Smooth muscle cell (in vitro differentiated cells): ENCODE results near the gene CLIC6. TPM values are rescaled to one million over a fixed set of nuclear protein-coding genes. Genes with fewer than 3 reads are reported as not detected.

Source experiments
- DNase-seq: peaks from one replicate; lab custom pipeline; 2025; ENCODE audit not compliant: unreplicated experiment; lab: John Stamatoyannopoulos, UW
- H2AFZ ChIP-seq: fragments of 200-600 bp; sonication (generic); 2 replicates; pipeline ENCODE4 v1.6.0; 2016; ENCODE audit warnings: antibody characterized with exemption, low read depth, mild to moderate bottlenecking
- H3F3A ChIP-seq: fragments of 200-600 bp; sonication (generic); 2 replicates; pipeline ENCODE4 v1.6.0; 2017; ENCODE audit warnings: antibody characterized with exemption, low read depth
- H3K27ac ChIP-seq: fragments of 200-600 bp; sonication (generic); 2 replicates; pipeline ENCODE4 v1.5.1; 2016; ENCODE audit warnings: low read depth, mild to moderate bottlenecking
- H3K27me3 ChIP-seq: fragments of 200-600 bp; sonication (generic); 2 replicates; pipeline ENCODE4 v1.6.1; 2016; ENCODE audit warnings: low read depth, mild to moderate bottlenecking
- H3K36me3 ChIP-seq: fragments of 200-600 bp; sonication (generic); 2 replicates; pipeline ENCODE4 v1.5.1; 2016; ENCODE audit warnings: low read depth
- H3K4me1 ChIP-seq: fragments of 200-600 bp; sonication (generic); 2 replicates; pipeline ENCODE4 v1.5.1; 2016; ENCODE audit warnings: low read depth
- H3K4me2 ChIP-seq: fragments of 200-600 bp; sonication (generic); 2 replicates; pipeline ENCODE4 v1.6.0; 2016; ENCODE audit warnings: mild to moderate bottlenecking
- H3K4me3 ChIP-seq: fragments of 200-600 bp; sonication (generic); 2 replicates; pipeline ENCODE4 v1.5.1; 2016; ENCODE audit warnings: mild to moderate bottlenecking
- H3K79me2 ChIP-seq: fragments of 200-600 bp; sonication (generic); 2 replicates; pipeline ENCODE4 v1.6.0; 2016; ENCODE audit warnings: low read depth, mild to moderate bottlenecking
- H3K9ac ChIP-seq: fragments of 200-600 bp; sonication (generic); 2 replicates; pipeline ENCODE4 v1.6.0; 2016; ENCODE audit warnings: low read depth
- H3K9me3 ChIP-seq: fragments of 200-600 bp; sonication (generic); replicated peaks from 2 replicates; pipeline ENCODE4 v1.5.1; 2016; ENCODE audit warnings: low read depth
- H4K20me1 ChIP-seq: fragments of 200-600 bp; sonication (generic); 2 replicates; pipeline ENCODE4 v1.6.0; 2016; ENCODE audit warnings: low read depth
- whole genome bisulfite sequencing: methylation state at CpG from one replicate; pipeline ENCODE4 v1.1.7; 2016; ENCODE audit warnings: low lambda C conversion rate; 5-methylcytosine and 5-hydroxymethylcytosine counted together
- polyA plus RNA-seq: library from polyadenylated mRNA; unstranded; fragments of >200 nt; fragmentation: Nextera tagmentation; extraction: Ambion mirVana; gene quantifications from 2 replicates; pipeline ENCODE4 v1.2.1, GENCODE V29; 2016
- total RNA-seq: library from RNA; depleted of rRNA; stranded (reverse); fragments of >200 nt; gene quantifications from 2 replicates; pipeline ENCODE4 v1.2.3, GENCODE V29; 2014
- TF ChIP-seq, protein P1 (sequence below): fragments of 200-600 bp; sonication (generic); IDR thresholded peaks from 2 replicates; pipeline ENCODE4 v1.5.1; 2017; ENCODE audit warnings: borderline replicate concordance, mild to moderate bottlenecking, antibody characterized with exemption; ENCODE audit not compliant: insufficient read depth, poor library complexity, severe bottlenecking

CLIC6 gene
- total and polyA plus RNA-seq, 2 experiments from 2014 or later = 0.22 TPM; not detected in 1

DNA sequence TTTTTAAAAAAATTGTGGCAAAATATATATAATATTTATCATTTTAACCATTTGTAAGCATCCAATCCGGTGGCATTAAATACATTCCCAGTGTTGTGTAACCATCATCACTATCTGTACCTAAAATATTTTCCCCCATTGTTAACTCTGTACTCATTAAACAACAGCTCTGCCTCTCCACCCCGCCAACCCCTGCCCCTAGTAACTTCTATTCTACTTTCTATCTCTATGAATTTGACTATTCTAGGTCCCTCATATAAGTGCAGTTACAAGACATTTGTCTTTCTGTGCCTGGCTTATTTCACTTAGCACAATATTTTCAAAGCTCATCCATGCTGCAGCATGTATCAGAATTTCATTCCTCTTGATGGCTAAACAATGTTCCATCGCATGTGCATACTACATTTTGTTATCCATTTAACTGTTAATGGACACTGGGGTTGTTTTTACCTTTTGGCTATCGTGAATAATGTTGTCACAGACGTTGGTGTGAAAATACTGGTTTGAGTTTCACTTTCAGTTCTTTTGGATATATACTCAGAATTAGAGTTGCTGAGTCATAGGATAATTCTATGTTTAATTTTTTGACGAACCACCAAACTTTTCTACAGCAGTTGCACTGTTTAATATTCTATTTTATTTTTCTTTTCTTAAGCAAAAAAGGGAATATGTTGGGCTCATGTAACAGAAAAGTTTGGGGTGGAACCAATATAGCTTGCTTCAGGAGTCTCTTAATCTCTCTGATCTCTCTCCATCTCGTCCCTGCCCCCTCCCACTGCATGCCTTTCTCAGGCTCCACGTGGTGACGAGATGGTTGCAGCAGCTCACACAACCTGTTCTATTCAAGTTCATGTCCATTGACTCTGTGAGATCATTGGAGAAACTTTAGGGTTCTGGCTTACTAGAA lies 28.7 kb upstream of the CLIC6 start:
- no peaks in the 10 kb centered on the region for H3K4me1 ChIP-seq
- TF ChIP-seq, protein P1, sequence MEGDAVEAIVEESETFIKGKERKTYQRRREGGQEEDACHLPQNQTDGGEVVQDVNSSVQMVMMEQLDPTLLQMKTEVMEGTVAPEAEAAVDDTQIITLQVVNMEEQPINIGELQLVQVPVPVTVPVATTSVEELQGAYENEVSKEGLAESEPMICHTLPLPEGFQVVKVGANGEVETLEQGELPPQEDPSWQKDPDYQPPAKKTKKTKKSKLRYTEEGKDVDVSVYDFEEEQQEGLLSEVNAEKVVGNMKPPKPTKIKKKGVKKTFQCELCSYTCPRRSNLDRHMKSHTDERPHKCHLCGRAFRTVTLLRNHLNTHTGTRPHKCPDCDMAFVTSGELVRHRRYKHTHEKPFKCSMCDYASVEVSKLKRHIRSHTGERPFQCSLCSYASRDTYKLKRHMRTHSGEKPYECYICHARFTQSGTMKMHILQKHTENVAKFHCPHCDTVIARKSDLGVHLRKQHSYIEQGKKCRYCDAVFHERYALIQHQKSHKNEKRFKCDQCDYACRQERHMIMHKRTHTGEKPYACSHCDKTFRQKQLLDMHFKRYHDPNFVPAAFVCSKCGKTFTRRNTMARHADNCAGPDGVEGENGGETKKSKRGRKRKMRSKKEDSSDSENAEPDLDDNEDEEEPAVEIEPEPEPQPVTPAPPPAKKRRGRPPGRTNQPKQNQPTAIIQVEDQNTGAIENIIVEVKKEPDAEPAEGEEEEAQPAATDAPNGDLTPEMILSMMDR = no peak
- no peaks in the 10 kb centered on the region for H3K9me3 ChIP-seq
- no peak overlapping the region for H3K4me2 ChIP-seq
- H2AFZ ChIP-seq = no peak overlapping the region
- no peaks in the 10 kb centered on the region for H3K79me2 ChIP-seq
- no peaks in the 10 kb centered on the region for H3F3A ChIP-seq
- H3K27ac ChIP-seq = no peak overlapping the region
- H3K4me3 ChIP-seq = no peak overlapping the region
- no peak for DNase-seq
- no peaks in the 10 kb centered on the region for H4K20me1 ChIP-seq
- H3K36me3 ChIP-seq = no peaks in the 10 kb centered on the region
- no peak overlapping the region for H3K9ac ChIP-seq
- peaks cover 11% of the 10 kb centered on the region for H3K27me3 ChIP-seq
- WGBS = 61% methylated on average over 9 of the region's 9 CpGs

DNA sequence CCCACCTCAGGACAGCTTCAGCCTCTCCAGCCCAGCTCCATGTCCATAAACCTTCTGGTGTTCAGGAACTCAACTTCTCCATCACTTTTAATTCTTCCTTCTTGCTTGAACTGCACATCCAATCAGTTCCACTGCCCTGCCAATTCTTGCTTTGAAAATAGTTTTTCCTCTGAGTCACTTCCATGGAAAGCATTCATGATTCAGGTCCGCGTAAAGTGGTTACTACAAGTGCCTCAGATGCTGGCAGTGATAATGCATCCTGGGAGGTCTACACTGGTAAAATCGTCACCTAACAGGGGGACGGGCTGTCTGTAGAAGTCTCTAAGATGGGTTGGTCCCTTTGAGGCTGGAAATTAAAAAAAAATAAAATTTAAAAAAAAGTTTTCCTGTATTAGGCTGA lies 27.9 kb upstream of the CLIC6 start:
- 48% methylated on average over 4 of the region's 4 CpGs for WGBS
- H3K79me2 ChIP-seq = no peaks in the 10 kb centered on the region
- TF ChIP-seq, protein P1 = no peak
- no peaks in the 10 kb centered on the region for H3K4me1 ChIP-seq
- no peak overlapping the region for H2AFZ ChIP-seq
- no peak overlapping the region for H3K27ac ChIP-seq
- no peak overlapping the region for H3K9ac ChIP-seq
- H3K36me3 ChIP-seq = no peaks in the 10 kb centered on the region
- H3K4me2 ChIP-seq = no peak overlapping the region
- H4K20me1 ChIP-seq = no peaks in the 10 kb centered on the region
- DNase-seq = no peak
- H3K9me3 ChIP-seq = no peaks in the 10 kb centered on the region
- H3K27me3 ChIP-seq = peaks cover 5% of the 10 kb centered on the region
- H3F3A ChIP-seq = no peaks in the 10 kb centered on the region
- H3K4me3 ChIP-seq = no peak overlapping the region

DNA sequence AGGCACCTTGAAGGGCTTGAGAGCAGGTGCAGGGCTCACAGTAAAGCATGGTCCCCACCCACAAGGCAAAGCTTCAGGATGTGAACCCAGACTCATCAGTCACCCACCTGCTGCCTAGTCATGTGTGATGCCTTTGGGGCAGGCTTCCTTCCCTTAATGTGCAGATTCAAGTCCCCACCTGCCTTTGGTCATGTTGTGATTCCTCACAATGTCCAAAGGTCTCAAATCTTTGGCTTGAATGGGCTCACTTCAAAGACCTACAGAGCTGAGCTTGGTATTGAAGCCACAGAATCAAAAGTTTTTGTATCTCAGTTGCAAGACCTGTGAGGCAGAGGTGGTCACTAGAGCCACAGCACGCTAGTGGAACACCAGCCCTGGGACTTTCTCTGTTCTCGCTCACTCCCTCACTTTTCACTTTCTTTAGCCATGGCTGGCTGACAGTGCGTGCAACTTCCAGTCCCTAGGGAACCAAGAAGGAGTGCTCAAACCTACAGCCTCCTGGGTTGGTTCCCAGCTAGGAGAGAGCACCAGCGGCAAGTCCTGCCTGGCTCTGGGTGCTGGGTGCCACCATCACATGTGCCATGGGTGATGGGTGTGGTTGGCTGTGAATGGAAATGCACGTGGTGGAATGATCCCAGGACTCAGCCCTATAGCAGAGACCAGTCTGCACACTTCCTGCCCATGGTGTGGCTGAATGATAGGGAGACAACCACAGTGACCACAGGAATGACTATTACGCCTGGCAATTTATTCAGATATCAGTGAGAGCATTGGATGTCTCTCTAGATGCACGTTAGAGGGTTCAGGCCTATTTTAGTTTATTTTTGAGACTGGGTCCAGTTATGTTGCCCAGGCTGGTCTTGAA lies 26.4 kb upstream of the CLIC6 start:
- Histone ChIP-seq H3K9me3 (no peaks in the 10 kb centered on the region), H3K27me3 (peaks cover 3% of the 10 kb centered on the region), H3K4me3 (no peak overlapping the region), H3F3A (no peaks in the 10 kb centered on the region), H3K79me2 (no peaks in the 10 kb centered on the region), H4K20me1 (no peaks in the 10 kb centered on the region), H3K27ac (no peak overlapping the region), H3K9ac (no peak overlapping the region), H3K4me1 (no peaks in the 10 kb centered on the region), H2AFZ (no peak overlapping the region), H3K4me2 (no peak overlapping the region), H3K36me3 (no peaks in the 10 kb centered on the region)
- WGBS = 69% methylated on average over 7 of the region's 7 CpGs
- no peak for DNase-seq
- TF ChIP-seq, protein P1 = no peak
